ENCODE measurements around the gene NUP210.

NUP210 gene

GRCh38 chr3:13359916-13360315, 60.2 kb downstream of the NUP210 start:
- no peak overlapping the region for H3K4me3 ChIP-seq (ENCODE audit: low read depth, low read length)
- TF ChIP-seq CTCF (IDR thresholded peaks at IDR 0.05; ENCODE audit: low read depth, low read length) = no peak

DNA sequence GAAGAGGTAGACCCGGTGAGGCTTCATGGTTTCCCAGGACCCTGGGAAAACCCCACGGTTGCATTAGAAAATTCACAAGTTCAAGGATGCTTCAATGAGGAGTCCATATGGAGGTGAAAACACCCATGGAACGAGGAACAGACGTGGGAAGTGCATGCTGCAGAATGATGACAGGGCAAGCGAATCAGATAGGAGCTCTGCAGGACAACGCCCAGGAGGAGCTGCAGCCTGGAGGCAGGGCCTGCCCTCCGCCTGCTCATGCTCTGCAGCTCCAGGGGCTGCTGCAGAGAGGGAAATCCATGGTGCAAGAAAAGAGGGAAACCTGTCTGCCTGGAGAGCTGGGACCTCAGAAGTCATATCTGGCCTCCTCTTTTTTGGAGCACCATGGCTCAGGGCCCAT, 61.5 kb downstream of the NUP210 start:
- TF ChIP-seq CTCF (IDR thresholded peaks at IDR 0.05; ENCODE audit: low read depth, low read length) = no peak

DNA sequence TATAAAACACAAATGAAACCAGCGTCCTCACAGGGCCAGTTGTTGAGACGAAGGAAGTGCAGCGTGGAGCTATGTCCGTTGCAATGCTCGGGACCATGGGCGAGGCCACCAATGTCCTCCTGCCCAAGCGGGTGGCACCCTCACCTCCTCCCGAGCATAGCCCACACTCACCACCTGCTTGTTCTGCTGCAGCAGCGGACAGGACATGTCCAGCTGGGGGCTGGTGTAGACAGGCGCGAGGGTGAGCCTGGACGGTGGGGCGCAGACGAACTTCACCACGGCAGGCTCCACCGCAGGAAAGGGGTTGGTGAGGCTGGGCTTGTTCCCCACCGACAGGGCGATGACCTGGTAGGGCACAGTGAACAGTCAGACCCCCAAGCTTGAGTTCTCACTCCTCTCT, 62.1 kb downstream of the NUP210 start:
- TF ChIP-seq CTCF (IDR thresholded peaks at IDR 0.05; ENCODE audit: low read depth, low read length) = no peak
- H3K4me3 ChIP-seq (ENCODE audit: low read depth, low read length) = no peak overlapping the region

More for the DNA sequence above, 61.5 kb downstream of the NUP210 start:
- H3K4me3 ChIP-seq (ENCODE audit: low read depth, low read length) = no peak overlapping the region

- H3K4me3 ChIP-seq (ENCODE audit: low read depth, low read length) = no peak overlapping the region
- TF ChIP-seq CTCF (IDR thresholded peaks at IDR 0.05; ENCODE audit: low read depth, low read length) = no peak
Measured at GRCh38 chr3:13357074-13357473, 63.0 kb downstream of the NUP210 start.

DNA sequence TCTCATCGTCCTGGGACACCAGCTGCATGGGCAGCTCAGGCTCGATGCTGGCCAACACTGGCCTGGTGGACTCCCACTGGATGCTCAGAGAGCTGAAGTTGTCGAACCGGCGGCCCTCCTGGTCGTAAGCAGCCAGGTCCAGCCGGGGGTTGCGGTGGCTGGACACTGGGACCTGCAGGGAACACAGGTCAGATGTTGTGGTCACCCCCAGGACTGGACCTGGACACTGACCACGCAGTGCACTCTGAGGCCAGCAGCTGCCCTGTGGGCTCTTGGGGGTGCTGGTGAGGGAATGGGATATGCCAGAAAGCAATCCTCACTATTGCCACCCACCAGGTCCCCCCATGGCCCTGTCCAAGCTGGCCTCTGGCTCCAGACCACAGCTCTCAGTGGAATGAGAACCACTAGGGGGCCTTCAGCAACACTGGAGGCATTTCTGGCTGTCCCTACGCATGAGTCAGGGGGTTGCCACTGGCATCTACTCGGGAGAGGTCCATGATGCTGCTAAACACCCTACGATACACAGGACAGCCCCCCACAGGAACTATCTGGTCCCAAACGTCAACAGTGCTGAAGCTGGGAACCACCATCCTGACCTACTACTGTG, 66.1 kb downstream of the NUP210 start:
- peak; percentile 27; the same call in 1 of the 2 replicates for TF ChIP-seq CTCF (IDR thresholded peaks at IDR 0.05; ENCODE audit: low read depth, low read length)
- no peak overlapping the region for H3K4me3 ChIP-seq (ENCODE audit: low read depth, low read length)

DNA sequence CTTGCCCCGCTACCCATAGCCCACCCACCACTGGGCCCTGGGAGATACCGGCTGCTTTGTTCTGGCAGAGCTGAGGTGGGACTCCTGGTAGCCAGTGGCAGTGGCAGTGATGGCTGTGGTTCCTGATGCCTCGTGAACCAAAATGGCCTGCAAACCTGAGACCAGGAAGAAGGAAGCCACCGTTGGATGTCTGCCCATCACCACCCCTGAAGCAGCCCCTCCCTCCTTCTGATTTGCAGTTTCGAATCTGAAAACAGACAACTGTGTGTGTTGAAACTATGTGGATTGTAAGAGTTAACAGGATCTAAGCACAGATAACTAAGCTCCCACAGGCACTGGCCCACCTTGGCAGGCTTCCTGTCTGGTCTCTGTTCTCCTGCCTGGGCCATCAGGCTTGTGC, 66.6 kb downstream of the NUP210 start:
- H3K4me3 ChIP-seq (ENCODE audit: low read depth, low read length) = no peak overlapping the region
- TF ChIP-seq CTCF (IDR thresholded peaks at IDR 0.05; ENCODE audit: low read depth, low read length) = no peak

DNA sequence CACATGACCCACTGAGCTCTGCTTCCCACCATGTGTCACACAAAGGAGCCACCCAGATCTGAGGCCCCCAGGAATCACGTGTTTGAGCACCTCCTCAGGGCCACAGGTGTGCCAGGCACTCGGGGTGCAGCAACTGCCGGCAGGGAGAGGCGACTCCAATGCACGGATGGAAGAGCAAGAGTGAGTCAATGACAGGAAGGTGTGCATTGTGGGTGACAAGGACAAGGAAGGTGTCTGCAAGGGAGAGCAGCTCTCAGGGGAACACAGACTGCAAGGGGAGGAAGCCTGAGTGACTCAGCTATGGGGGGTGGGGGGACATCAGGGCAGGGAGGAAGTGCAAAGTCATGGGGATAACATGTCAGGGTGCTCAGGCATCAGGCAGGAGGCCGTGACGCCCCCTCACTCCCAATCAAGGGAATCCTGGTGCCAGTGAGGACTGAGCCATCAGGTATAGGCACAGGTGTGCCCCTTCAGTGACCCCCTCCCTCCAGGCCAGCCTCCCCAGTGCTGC, 67.4 kb downstream of the NUP210 start:
- H3K4me3 ChIP-seq (ENCODE audit: low read depth, low read length) = no peak overlapping the region
- no peak for TF ChIP-seq CTCF (IDR thresholded peaks at IDR 0.05; ENCODE audit: low read depth, low read length)

All from WI38 (cell line).